Measurements from ENCODE around the gene SMIM29.
"Not testable (repeated sequence)": the region's sequence is repeated elsewhere in the genome, so short reads cannot be mapped to it uniquely, and the experiment has no call there.

SMIM29 gene

DNA sequence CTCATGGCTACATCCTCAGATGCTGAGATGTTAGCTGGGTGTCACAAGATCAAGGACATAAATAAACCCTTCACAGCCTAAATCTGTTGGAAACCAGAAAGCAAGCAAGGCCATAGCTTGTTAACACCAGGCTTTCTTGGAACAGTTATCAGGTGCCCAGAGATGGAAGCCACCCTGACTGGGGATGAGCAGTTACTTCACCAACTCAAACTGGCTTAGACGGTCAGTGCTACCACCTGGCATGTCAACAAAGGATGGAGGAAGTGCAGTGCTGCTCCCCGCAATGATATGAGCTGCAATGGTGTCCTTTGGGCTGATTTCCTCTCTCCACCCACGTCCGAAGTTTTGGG, 28.9 kb upstream of the SMIM29 start:
- no peak for DNase-seq (ENCODE audit: low read depth, low spot score)
- Histone ChIP-seq H3K4me3 (ENCODE audit: low read length) (no peak overlapping the region), H3K27me3 (ENCODE audit: control insufficient read depth, insufficient read depth, low read length) (no peaks in the 10 kb centered on the region), H3K4me1 (ENCODE audit: control insufficient read depth, insufficient read depth, low read length) (no peaks in the 10 kb centered on the region), H3K9me3 (ENCODE audit: control insufficient read depth, insufficient read depth, low read length) (no peaks in the 10 kb centered on the region), H3K27ac (ENCODE audit: low read length) (no peak overlapping the region), H3K36me3 (ENCODE audit: control insufficient read depth, insufficient read depth, low read length) (no peaks in the 10 kb centered on the region)
- WGBS (ENCODE audit: insufficient coverage, insufficient read length) = no CpG with 5 or more reads among the region's 4 CpGs

GRCh38 chr6:34276881-34277762, 28.3 kb upstream of the SMIM29 start:
- DNase-seq (ENCODE audit: low read depth, low spot score) = no peak
- H3K4me1 ChIP-seq (ENCODE audit: control insufficient read depth, insufficient read depth, low read length) = no peaks in the 10 kb centered on the region
- no peaks in the 10 kb centered on the region for H3K36me3 ChIP-seq (ENCODE audit: control insufficient read depth, insufficient read depth, low read length)
- H3K4me3 ChIP-seq (ENCODE audit: low read length) = no peak overlapping the region
- no CpG with 5 or more reads among the region's 10 CpGs for WGBS (ENCODE audit: insufficient coverage, insufficient read length)
- H3K27me3 ChIP-seq (ENCODE audit: control insufficient read depth, insufficient read depth, low read length) = no peaks in the 10 kb centered on the region
- H3K9me3 ChIP-seq (ENCODE audit: control insufficient read depth, insufficient read depth, low read length) = no peaks in the 10 kb centered on the region
- H3K27ac ChIP-seq (ENCODE audit: low read length) = no peak overlapping the region

GRCh38 chr6:34276191-34276590, 27.4 kb upstream of the SMIM29 start:
- Histone ChIP-seq H3K27ac (ENCODE audit: low read length) (no peak overlapping the region), H3K27me3 (ENCODE audit: control insufficient read depth, insufficient read depth, low read length) (no peaks in the 10 kb centered on the region), H3K9me3 (ENCODE audit: control insufficient read depth, insufficient read depth, low read length) (no peaks in the 10 kb centered on the region), H3K36me3 (ENCODE audit: control insufficient read depth, insufficient read depth, low read length) (no peaks in the 10 kb centered on the region), H3K4me1 (ENCODE audit: control insufficient read depth, insufficient read depth, low read length) (no peaks in the 10 kb centered on the region), H3K4me3 (ENCODE audit: low read length) (no peak overlapping the region)
- DNase-seq (ENCODE audit: low read depth, low spot score) = no peak
- no CpG with 5 or more reads among the region's 5 CpGs for WGBS (ENCODE audit: insufficient coverage, insufficient read length)

GRCh38 chr6:34275128-34275804, 26.5 kb upstream of the SMIM29 start:
- no CpG with 5 or more reads among the region's 3 CpGs for WGBS (ENCODE audit: insufficient coverage, insufficient read length)
- H3K36me3 ChIP-seq (ENCODE audit: control insufficient read depth, insufficient read depth, low read length) = no peaks in the 10 kb centered on the region
- no peak overlapping the region for H3K27ac ChIP-seq (ENCODE audit: low read length)
- no peaks in the 10 kb centered on the region for H3K9me3 ChIP-seq (ENCODE audit: control insufficient read depth, insufficient read depth, low read length)
- no peak overlapping the region for H3K4me3 ChIP-seq (ENCODE audit: low read length)
- no peak for DNase-seq (ENCODE audit: low read depth, low spot score)
- H3K4me1 ChIP-seq (ENCODE audit: control insufficient read depth, insufficient read depth, low read length) = no peaks in the 10 kb centered on the region
- no peaks in the 10 kb centered on the region for H3K27me3 ChIP-seq (ENCODE audit: control insufficient read depth, insufficient read depth, low read length)

DNA sequence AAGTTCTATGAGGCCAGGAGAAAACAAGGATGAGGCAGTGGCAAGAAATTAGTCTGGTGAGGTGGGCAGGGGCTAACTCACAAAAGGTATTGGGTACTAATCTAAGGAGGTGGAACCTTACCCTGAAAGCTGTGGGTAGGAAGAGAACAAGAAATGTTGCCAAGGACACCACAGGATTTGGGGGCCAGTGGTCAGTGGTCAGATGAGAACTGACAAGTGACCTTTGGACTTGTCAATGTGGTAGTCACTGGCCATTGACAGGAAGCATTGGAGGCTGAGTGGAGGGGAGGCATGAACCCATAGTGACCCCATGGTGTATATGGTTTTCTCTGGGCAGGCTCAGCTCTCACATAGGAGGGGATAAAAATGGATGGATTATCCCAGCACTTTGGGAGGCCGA, 25.3 kb upstream of the SMIM29 start:
- no peaks in the 10 kb centered on the region for H3K4me1 ChIP-seq (ENCODE audit: control insufficient read depth, insufficient read depth, low read length)
- no CpG with 5 or more reads among the region's 1 CpG for WGBS (ENCODE audit: insufficient coverage, insufficient read length)
- H3K4me3 ChIP-seq (ENCODE audit: low read length) = no peak overlapping the region
- no peak overlapping the region for H3K27ac ChIP-seq (ENCODE audit: low read length)
- H3K9me3 ChIP-seq (ENCODE audit: control insufficient read depth, insufficient read depth, low read length) = no peaks in the 10 kb centered on the region
- H3K36me3 ChIP-seq (ENCODE audit: control insufficient read depth, insufficient read depth, low read length) = no peaks in the 10 kb centered on the region
- no peaks in the 10 kb centered on the region for H3K27me3 ChIP-seq (ENCODE audit: control insufficient read depth, insufficient read depth, low read length)
- DNase-seq (ENCODE audit: low read depth, low spot score) = no peak

DNA sequence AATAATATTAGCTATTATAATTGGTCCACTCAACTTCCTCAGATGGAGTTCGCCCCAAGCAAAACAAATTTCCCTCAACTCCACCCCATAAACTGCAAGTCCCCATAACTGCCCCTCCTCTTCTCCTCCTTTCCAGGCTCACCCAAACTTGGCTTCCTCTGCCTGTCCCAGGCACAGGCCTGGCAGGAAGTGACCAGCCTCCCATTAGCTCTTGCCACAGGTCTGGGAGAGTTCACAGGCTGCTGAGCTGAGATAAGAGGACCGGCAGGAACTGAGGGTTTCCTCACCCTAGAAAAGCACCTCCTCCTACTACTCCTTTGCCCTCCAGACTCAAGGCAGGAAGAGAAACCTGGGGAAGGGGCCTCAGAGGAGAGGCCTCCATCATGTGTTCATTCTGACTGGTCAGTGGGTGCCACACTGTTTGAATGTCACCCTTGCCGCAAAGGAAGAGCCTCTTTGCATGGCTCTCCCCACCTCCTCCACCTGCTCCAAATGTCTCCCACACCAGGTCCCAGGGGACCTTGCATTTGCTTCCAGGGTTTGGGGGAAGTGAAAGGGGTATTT, 24.5 kb upstream of the SMIM29 start:
- no peak overlapping the region for H3K27ac ChIP-seq (ENCODE audit: low read length)
- H3K9me3 ChIP-seq (ENCODE audit: control insufficient read depth, insufficient read depth, low read length) = no peaks in the 10 kb centered on the region
- WGBS (ENCODE audit: insufficient coverage, insufficient read length) = no CpG with 5 or more reads among the region's 3 CpGs
- no peaks in the 10 kb centered on the region for H3K36me3 ChIP-seq (ENCODE audit: control insufficient read depth, insufficient read depth, low read length)
- DNase-seq (ENCODE audit: low read depth, low spot score) = no peak
- no peaks in the 10 kb centered on the region for H3K4me1 ChIP-seq (ENCODE audit: control insufficient read depth, insufficient read depth, low read length)
- no peaks in the 10 kb centered on the region for H3K27me3 ChIP-seq (ENCODE audit: control insufficient read depth, insufficient read depth, low read length)
- H3K4me3 ChIP-seq (ENCODE audit: low read length) = no peak overlapping the region

DNA sequence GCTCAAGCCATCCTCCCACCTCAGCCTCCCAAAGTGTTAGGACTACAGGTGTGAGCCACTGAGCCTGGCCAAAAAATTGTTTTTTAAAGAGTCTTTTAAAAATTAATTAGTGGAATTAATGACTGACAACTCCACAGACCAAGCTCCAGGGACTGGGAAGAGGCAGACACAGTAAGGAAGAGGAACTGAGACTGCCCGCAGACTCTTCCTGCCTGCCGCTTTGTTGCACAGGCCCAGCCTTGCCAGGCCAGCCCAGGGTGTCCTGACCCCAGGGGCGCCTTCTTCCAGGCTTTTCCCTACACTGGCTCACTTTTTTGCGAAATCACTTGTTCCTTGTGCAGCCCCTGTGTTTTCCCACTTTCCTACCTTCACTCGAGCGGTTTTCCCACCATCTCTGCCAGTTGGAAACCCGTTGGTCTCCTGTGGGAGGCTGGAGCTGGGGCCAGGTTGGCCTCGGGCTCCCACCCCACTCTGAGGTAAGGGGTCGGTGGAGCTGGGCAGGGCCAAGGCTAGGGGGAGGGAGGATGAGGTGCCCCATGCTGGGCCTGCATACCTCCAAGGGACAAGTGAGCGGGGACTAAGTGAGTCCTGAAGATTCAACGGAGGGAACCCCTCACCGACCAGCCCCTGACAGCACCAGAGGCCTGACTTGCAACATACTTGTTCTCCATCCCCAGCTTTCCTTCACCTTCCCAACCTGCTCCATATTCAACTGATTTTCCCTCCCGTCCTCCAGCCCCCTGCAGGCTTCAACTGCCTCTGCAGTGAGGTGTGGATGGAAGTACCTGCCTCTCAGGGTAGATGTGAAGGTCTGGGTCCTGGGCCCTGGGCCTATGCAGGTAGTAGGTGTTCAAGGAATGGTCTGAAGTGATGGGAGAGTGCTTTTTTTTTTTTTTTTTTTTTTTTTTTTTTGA, 23.5 kb upstream of the SMIM29 start:
- Histone ChIP-seq H3K4me3 (ENCODE audit: low read length) (no peak overlapping the region), H3K9me3 (ENCODE audit: control insufficient read depth, insufficient read depth, low read length) (no peaks in the 10 kb centered on the region), H3K4me1 (ENCODE audit: control insufficient read depth, insufficient read depth, low read length) (no peaks in the 10 kb centered on the region), H3K36me3 (ENCODE audit: control insufficient read depth, insufficient read depth, low read length) (no peaks in the 10 kb centered on the region), H3K27me3 (ENCODE audit: control insufficient read depth, insufficient read depth, low read length) (no peaks in the 10 kb centered on the region), H3K27ac (ENCODE audit: low read length) (no peak overlapping the region)
- no CpG with 5 or more reads among the region's 13 CpGs for WGBS (ENCODE audit: insufficient coverage, insufficient read length)
- no peak for DNase-seq (ENCODE audit: low read depth, low spot score)

DNA sequence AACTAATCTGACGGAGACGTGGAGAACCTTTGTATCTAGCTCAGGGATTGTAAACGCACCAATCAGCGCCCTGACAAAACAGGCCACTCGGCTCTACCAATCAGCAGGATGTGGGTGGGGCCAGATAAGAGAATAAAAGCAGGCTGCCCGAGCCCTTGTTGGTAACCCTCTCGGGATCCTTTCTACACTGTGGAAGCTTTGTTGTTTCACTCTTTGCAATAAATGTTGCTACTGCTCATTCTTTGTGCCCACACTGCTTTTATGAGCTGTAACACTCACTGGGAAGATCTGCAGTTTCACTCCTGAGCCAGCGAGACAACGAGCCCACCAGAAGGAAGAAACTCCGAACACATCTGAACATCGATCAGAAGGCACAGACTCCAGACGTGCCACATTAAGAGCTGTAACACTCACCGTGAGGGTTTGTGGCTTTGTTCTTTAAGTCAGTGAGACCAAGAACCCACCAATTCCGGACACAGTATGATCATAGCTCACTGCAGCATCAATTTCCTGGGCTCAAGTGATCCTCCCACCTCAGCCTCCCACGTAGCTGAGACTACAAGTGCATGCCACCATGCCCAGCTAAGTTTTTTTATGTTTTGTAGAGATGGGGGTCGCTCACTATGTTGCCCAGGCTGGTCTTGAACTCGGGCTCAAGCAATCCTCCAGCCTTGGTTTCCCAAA, 21.0 kb upstream of the SMIM29 start:
- H3K4me1 ChIP-seq (ENCODE audit: control insufficient read depth, insufficient read depth, low read length); H3K9me3 ChIP-seq (ENCODE audit: control insufficient read depth, insufficient read depth, low read length); H3K36me3 ChIP-seq (ENCODE audit: control insufficient read depth, insufficient read depth, low read length); H3K27ac ChIP-seq (ENCODE audit: low read length); H3K4me3 ChIP-seq (ENCODE audit: low read length); DNase-seq (ENCODE audit: low read depth, low spot score); H3K27me3 ChIP-seq (ENCODE audit: control insufficient read depth, insufficient read depth, low read length): not testable (repeated sequence)
- no CpG with 5 or more reads among the region's 17 CpGs for WGBS (ENCODE audit: insufficient coverage, insufficient read length)

GRCh38 chr6:34269132-34269531, 20.3 kb upstream of the SMIM29 start:
- not testable (repeated sequence) for H3K9me3 ChIP-seq (ENCODE audit: control insufficient read depth, insufficient read depth, low read length); H3K4me1 ChIP-seq (ENCODE audit: control insufficient read depth, insufficient read depth, low read length); DNase-seq (ENCODE audit: low read depth, low spot score); H3K4me3 ChIP-seq (ENCODE audit: low read length); H3K36me3 ChIP-seq (ENCODE audit: control insufficient read depth, insufficient read depth, low read length); H3K27me3 ChIP-seq (ENCODE audit: control insufficient read depth, insufficient read depth, low read length); H3K27ac ChIP-seq (ENCODE audit: low read length)
- WGBS (ENCODE audit: insufficient coverage, insufficient read length) = no CpG with 5 or more reads among the region's 25 CpGs

- no peak for DNase-seq (ENCODE audit: low read depth, low spot score)
- no peaks in the 10 kb centered on the region for H3K36me3 ChIP-seq (ENCODE audit: control insufficient read depth, insufficient read depth, low read length)
- no peaks in the 10 kb centered on the region for H3K9me3 ChIP-seq (ENCODE audit: control insufficient read depth, insufficient read depth, low read length)
- no peaks in the 10 kb centered on the region for H3K4me1 ChIP-seq (ENCODE audit: control insufficient read depth, insufficient read depth, low read length)
- H3K27ac ChIP-seq (ENCODE audit: low read length) = no peak overlapping the region
- no CpG with 5 or more reads among the region's 2 CpGs for WGBS (ENCODE audit: insufficient coverage, insufficient read length)
- H3K27me3 ChIP-seq (ENCODE audit: control insufficient read depth, insufficient read depth, low read length) = no peaks in the 10 kb centered on the region
- no peak overlapping the region for H3K4me3 ChIP-seq (ENCODE audit: low read length)
These were observed 18.9 kb upstream of the SMIM29 start for GRCh38 chr6:34267746-34268145.

All from iPS DF 6.9 (cell line).